K562 (cell line): ENCODE data around the gene AP3M1. TPM values are rescaled to one million over a fixed set of nuclear protein-coding genes. Genes with fewer than 3 reads are reported as not detected.

Source experiments
- C11orf30 ChIP-seq: fragments of 450-650 bp; IDR thresholded peaks from 2 replicates; pipeline ENCODE4 v1.6.1; 2016; ENCODE audit warnings: low read depth, mild to moderate bottlenecking
- CBX8 ChIP-seq: fragments of 200-600 bp; sonication (generic); IDR thresholded peaks from 2 replicates; pipeline ENCODE4 v1.6.1; 2012; ENCODE audit warnings: borderline replicate concordance, mixed run types, low read depth, mild to moderate bottlenecking, moderate library complexity, mixed read lengths, low read length, control low read depth, inconsistent platforms; ENCODE audit not compliant: poor library complexity, severe bottlenecking; ENCODE audit errors: extremely low read depth
- CEBPB ChIP-seq: fragments of 450-650 bp; IDR thresholded peaks from 2 replicates; pipeline ENCODE4 v1.6.1; 2016; ENCODE audit warnings: missing genetic modification characterization, missing compliant biosample characterization
- DIDO1 ChIP-seq: fragments of 450-650 bp; IDR thresholded peaks from 2 replicates; pipeline ENCODE4 v1.6.1; 2016; ENCODE audit warnings: low read depth, missing biosample characterization, missing genetic modification characterization
- ILK ChIP-seq: fragments of 450-650 bp; IDR thresholded peaks from 2 replicates; pipeline ENCODE4 v1.6.1; 2016; ENCODE audit warnings: missing genetic modification characterization, low read depth, mild to moderate bottlenecking, missing compliant biosample characterization, moderate library complexity, borderline replicate concordance
- SAFB2 ChIP-seq: fragments of 200-400 bp; formaldehyde crosslinking; IDR thresholded peaks from 2 replicates; pipeline ENCODE4 v1.6.1; 2018; ENCODE audit warnings: borderline replicate concordance, low read length, low read depth, moderate library complexity; ENCODE audit not compliant: severe bottlenecking
- SAP30 ChIP-seq: fragments of 200-600 bp; sonication (generic); IDR thresholded peaks from 2 replicates; pipeline ENCODE4 v1.6.1; 2012; ENCODE audit warnings: borderline replicate concordance, low read depth, mild to moderate bottlenecking, moderate library complexity, low read length, control low read depth, inconsistent platforms; ENCODE audit not compliant: insufficient read depth, poor library complexity, severe bottlenecking
- SMC3 ChIP-seq: conservative IDR thresholded peaks from 2 replicates; pipeline ENCODE4 v1.6.1; 2011; ENCODE audit warnings: low read depth, low read length, improper control_type of control experiment; ENCODE audit not compliant: insufficient read depth
- TRIM24 ChIP-seq, 2 experiments: fragments of 450-650 bp; IDR thresholded peaks; 2 replicates each; pipeline ENCODE4 v1.6.1; 2016
- ZNF217 ChIP-seq: sonication (generic); formaldehyde crosslinking; IDR thresholded peaks from 2 replicates; pipeline ENCODE4 v1.8.0; 2022; ENCODE audit warnings: mild to moderate bottlenecking, missing genetic modification reagents
- ZNF354B ChIP-seq: fragments of 250-450 bp; sonication (Bioruptor Pico); IDR thresholded peaks from 2 replicates; pipeline ENCODE4 v1.4.0; 2020
- ZNF561 ChIP-seq: fragments of 450-650 bp; formaldehyde crosslinking; conservative IDR thresholded peaks from 2 replicates; pipeline ENCODE4 v1.4.0; 2020; ENCODE audit warnings: mild to moderate bottlenecking, moderate library complexity
- polyA plus RNA-seq, 8 experiments: library from polyadenylated mRNA; depleted of rRNA in 4 of 8; stranded (reverse) in 5 of 8; unstranded in 3 of 8; fragments of >200 nt; fragmentation: Nextera tagmentation in 2 of 8; fragmentation: Illumina TruSeq in 1 of 8; extraction: Ambion mirVana in 2 of 8; extraction: Trizol in 1 of 8; gene quantifications; 2 replicates each; pipeline versions ENCODE4 v1.2.1 to v1.2.3, GENCODE V29; 2011 to 2014; ENCODE audit warnings: inconsistent platforms in 1 of 8, missing spikeins in 1 of 8
- total RNA-seq, 7 experiments: library from RNA; depleted of rRNA in 6 of 7; stranded (reverse); fragments of >200 nt in 6 of 7; fragmentation: Illumina TruSeq in 2 of 7; extraction: Trizol in 2 of 7; gene quantifications; 2 replicates each; pipeline versions ENCODE4 v1.2.1 to v1.2.3, GENCODE V29; 2011 to 2021; ENCODE audit warnings: low replicate concordance in 1 of 7
- TF ChIP-seq, protein P1 (sequence below): sonication (generic); formaldehyde crosslinking; IDR thresholded peaks from 2 replicates; pipeline ENCODE4 v1.8.1; 2023; ENCODE audit warnings: mild to moderate bottlenecking, missing genetic modification reagents
- TF ChIP-seq, protein P2 (sequence below): fragments of 250-450 bp; sonication (Bioruptor Pico); IDR thresholded peaks from 2 replicates; pipeline ENCODE4 v1.4.0; 2020
- TF ChIP-seq, protein P3 (sequence below): fragments of 250-450 bp; sonication (Bioruptor Pico); IDR thresholded peaks from 2 replicates; pipeline ENCODE4 v1.5.0; 2022; ENCODE audit warnings: mild to moderate bottlenecking

Gene AP3M1
- total and polyA plus RNA-seq, 9 of the 15 experiments (the other 6 are each of a cell fraction or from before 2014, with no cell fraction given), result 44.3 to 135 (median 67.6) TPM

DNA sequence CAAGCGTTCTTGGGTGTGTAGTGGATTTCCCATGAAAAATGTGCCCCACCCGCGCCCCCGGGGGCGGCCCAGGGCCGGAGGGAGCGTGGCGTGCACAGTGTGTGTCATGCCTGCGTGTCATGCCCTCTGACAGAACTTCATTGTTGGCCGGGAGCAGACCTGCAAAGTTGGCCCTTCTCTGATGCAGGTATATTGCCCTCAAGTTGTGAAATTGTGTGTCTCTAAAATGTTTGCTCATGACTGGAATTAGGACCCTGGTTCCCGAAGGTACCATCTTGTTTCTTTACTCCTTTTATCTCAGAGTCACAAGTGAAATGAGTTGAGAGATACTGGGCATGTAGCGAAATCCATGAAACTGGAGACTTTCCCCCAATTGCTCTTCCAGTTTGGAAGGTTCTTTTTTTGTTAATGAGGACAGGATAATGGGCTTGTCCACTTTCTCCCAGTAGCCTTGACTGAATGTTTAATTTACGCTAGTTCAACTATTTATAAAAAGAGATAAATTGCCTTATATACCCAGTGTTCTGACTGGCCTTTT, 26.6 kb upstream of the AP3M1 start (continued):
- peak; percentile 21 for TF ChIP-seq SAP30
- TF ChIP-seq, protein P1, sequence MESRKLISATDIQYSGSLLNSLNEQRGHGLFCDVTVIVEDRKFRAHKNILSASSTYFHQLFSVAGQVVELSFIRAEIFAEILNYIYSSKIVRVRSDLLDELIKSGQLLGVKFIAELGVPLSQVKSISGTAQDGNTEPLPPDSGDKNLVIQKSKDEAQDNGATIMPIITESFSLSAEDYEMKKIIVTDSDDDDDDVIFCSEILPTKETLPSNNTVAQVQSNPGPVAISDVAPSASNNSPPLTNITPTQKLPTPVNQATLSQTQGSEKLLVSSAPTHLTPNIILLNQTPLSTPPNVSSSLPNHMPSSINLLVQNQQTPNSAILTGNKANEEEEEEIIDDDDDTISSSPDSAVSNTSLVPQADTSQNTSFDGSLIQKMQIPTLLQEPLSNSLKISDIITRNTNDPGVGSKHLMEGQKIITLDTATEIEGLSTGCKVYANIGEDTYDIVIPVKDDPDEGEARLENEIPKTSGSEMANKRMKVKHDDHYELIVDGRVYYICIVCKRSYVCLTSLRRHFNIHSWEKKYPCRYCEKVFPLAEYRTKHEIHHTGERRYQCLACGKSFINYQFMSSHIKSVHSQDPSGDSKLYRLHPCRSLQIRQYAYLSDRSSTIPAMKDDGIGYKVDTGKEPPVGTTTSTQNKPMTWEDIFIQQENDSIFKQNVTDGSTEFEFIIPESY (CRISPR knock-in tag), result no peak
- no peak for TF ChIP-seq DIDO1
- TF ChIP-seq SAFB2, result no peak
- TF ChIP-seq, protein P2, sequence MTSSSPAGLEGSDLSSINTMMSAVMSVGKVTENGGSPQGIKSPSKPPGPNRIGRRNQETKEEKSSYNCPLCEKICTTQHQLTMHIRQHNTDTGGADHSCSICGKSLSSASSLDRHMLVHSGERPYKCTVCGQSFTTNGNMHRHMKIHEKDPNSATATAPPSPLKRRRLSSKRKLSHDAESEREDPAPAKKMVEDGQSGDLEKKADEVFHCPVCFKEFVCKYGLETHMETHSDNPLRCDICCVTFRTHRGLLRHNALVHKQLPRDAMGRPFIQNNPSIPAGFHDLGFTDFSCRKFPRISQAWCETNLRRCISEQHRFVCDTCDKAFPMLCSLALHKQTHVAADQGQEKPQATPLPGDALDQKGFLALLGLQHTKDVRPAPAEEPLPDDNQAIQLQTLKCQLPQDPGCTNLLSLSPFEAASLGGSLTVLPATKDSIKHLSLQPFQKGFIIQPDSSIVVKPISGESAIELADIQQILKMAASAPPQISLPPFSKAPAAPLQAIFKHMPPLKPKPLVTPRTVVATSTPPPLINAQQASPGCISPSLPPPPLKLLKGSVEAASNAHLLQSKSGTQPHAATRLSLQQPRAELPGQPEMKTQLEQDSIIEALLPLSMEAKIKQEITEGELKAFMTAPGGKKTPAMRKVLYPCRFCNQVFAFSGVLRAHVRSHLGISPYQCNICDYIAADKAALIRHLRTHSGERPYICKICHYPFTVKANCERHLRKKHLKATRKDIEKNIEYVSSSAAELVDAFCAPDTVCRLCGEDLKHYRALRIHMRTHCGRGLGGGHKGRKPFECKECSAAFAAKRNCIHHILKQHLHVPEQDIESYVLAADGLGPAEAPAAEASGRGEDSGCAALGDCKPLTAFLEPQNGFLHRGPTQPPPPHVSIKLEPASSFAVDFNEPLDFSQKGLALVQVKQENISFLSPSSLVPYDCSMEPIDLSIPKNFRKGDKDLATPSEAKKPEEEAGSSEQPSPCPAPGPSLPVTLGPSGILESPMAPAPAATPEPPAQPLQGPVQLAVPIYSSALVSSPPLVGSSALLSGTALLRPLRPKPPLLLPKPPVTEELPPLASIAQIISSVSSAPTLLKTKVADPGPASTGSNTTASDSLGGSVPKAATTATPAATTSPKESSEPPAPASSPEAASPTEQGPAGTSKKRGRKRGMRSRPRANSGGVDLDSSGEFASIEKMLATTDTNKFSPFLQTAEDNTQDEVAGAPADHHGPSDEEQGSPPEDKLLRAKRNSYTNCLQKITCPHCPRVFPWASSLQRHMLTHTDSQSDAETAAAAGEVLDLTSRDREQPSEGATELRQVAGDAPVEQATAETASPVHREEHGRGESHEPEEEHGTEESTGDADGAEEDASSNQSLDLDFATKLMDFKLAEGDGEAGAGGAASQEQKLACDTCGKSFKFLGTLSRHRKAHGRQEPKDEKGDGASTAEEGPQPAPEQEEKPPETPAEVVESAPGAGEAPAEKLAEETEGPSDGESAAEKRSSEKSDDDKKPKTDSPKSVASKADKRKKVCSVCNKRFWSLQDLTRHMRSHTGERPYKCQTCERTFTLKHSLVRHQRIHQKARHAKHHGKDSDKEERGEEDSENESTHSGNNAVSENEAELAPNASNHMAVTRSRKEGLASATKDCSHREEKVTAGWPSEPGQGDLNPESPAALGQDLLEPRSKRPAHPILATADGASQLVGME (CRISPR knock-in tag), result no peak
- no peak for TF ChIP-seq ZNF561 (CRISPR knock-in tag)
- TF ChIP-seq ZNF217 (CRISPR knock-in tag), result no peak
- TF ChIP-seq ILK (tag), result no peak
- TF ChIP-seq, protein P3, sequence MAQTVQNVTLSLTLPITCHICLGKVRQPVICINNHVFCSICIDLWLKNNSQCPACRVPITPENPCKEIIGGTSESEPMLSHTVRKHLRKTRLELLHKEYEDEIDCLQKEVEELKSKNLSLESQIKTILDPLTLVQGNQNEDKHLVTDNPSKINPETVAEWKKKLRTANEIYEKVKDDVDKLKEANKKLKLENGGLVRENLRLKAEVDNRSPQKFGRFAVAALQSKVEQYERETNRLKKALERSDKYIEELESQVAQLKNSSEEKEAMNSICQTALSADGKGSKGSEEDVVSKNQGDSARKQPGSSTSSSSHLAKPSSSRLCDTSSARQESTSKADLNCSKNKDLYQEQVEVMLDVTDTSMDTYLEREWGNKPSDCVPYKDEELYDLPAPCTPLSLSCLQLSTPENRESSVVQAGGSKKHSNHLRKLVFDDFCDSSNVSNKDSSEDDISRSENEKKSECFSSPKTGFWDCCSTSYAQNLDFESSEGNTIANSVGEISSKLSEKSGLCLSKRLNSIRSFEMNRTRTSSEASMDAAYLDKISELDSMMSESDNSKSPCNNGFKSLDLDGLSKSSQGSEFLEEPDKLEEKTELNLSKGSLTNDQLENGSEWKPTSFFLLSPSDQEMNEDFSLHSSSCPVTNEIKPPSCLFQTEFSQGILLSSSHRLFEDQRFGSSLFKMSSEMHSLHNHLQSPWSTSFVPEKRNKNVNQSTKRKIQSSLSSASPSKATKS, result no peak
- TF ChIP-seq ZNF354B (CRISPR knock-in tag), result no peak
- no peak for TF ChIP-seq TRIM24 (IDR thresholded peaks at IDR 0.05)
- TF ChIP-seq C11orf30, result no peak
- TF ChIP-seq SMC3, result no peak
- peak; percentile 27; the same call in 1 of the 2 replicates for TF ChIP-seq CEBPB (tag)
- TF ChIP-seq CBX8, result no peak
